Neuronal stem cell (in vitro differentiated cells): ENCODE measurements around the gene POLR3A.

ENCODE experiments used
- DNase-seq: peaks from one replicate; pipeline ENCODE4 v3.0.0-alpha.2; 2013; ENCODE audit warnings: low spot score
- H2AFZ ChIP-seq: one replicate; pipeline ENCODE4 v1.6.1; 2013; ENCODE audit warnings: mild to moderate bottlenecking, low read length, inconsistent platforms
- H2AK5ac ChIP-seq: 2 replicates; pipeline ENCODE4 v1.6.1; 2013; ENCODE audit warnings: low read depth, mild to moderate bottlenecking, inconsistent platforms, low read length, moderate library complexity, mixed read lengths
- H2BK120ac ChIP-seq: 2 replicates; pipeline ENCODE4 v1.6.1; 2013; ENCODE audit warnings: low read depth, mild to moderate bottlenecking, inconsistent platforms, low read length, moderate library complexity, mixed read lengths
- H2BK12ac ChIP-seq: one replicate; pipeline ENCODE4 v1.6.1; 2013; ENCODE audit warnings: low read length, inconsistent platforms
- H2BK15ac ChIP-seq: 2 replicates; pipeline ENCODE4 v1.6.1; 2013; ENCODE audit warnings: mild to moderate bottlenecking, low read length, inconsistent platforms, mixed read lengths
- H2BK5ac ChIP-seq: one replicate; pipeline ENCODE4 v1.6.1; 2013; ENCODE audit warnings: inconsistent platforms, mild to moderate bottlenecking, low read length, moderate library complexity
- H3K14ac ChIP-seq: one replicate; pipeline ENCODE4 v1.6.1; 2013; ENCODE audit warnings: low read length, inconsistent platforms
- H3K18ac ChIP-seq: 2 replicates; pipeline ENCODE4 v1.6.1; 2013; ENCODE audit warnings: low read length, inconsistent platforms
- H3K23ac ChIP-seq: 2 replicates; pipeline ENCODE4 v1.6.1; 2013; ENCODE audit warnings: low read depth, mild to moderate bottlenecking, mixed read lengths, low read length, inconsistent platforms; ENCODE audit not compliant: poor library complexity
- H3K27ac ChIP-seq: replicated peaks from 3 replicates; pipeline ENCODE4 v1.5.1; 2013; ENCODE audit warnings: low read length, inconsistent platforms
- H3K27me3 ChIP-seq, 3 experiments: 2 replicates each; pipeline ENCODE4 v1.6.1; 2013; ENCODE audit warnings: low read length in 3 of 3, mild to moderate bottlenecking in 2 of 3, inconsistent platforms in 1 of 3, low read depth in 1 of 3, mixed read lengths in 1 of 3, moderate library complexity in 1 of 3; ENCODE audit not compliant: control insufficient read depth in 3 of 3, insufficient read depth in 3 of 3
- H3K36me3 ChIP-seq, 2 donors: replicated peaks in 1 of 2; 2 replicates each; pipeline ENCODE4 v1.6.1; 2013; ENCODE audit warnings: low read length in 2 of 2; ENCODE audit not compliant: control insufficient read depth in 2 of 2, insufficient read depth in 2 of 2
- H3K4ac ChIP-seq: 2 replicates; pipeline ENCODE4 v1.6.1; 2013; ENCODE audit warnings: inconsistent platforms, mild to moderate bottlenecking, low read length, moderate library complexity
- H3K4me1 ChIP-seq, 2 donors: 1 replicate in 1 of 2; 2 replicates in 1 of 2; pipeline ENCODE4 v1.6.1; 2013; ENCODE audit warnings: low read length in 2 of 2, low read depth in 1 of 2; ENCODE audit not compliant: control insufficient read depth in 2 of 2, insufficient read depth in 1 of 2
- H3K4me2 ChIP-seq: one replicate; pipeline ENCODE4 v1.6.1; 2013; ENCODE audit warnings: mild to moderate bottlenecking, low read length, inconsistent platforms; ENCODE audit not compliant: insufficient read depth, poor library complexity, severe bottlenecking
- H3K4me3 ChIP-seq, 2 donors: 2 replicates each; pipeline ENCODE4 v1.5.1; 2013; ENCODE audit warnings: low read length in 2 of 2, mild to moderate bottlenecking in 2 of 2, inconsistent platforms in 1 of 2, moderate library complexity in 1 of 2
- H3K79me1 ChIP-seq: one replicate; pipeline ENCODE4 v1.6.1; 2013; ENCODE audit warnings: low read depth, mild to moderate bottlenecking, inconsistent platforms, low read length, moderate library complexity
- H3K9ac ChIP-seq: one replicate; pipeline ENCODE4 v1.6.1; 2013; ENCODE audit warnings: mild to moderate bottlenecking, low read depth, low read length, inconsistent platforms; ENCODE audit not compliant: poor library complexity
- H3K9me3 ChIP-seq, 2 donors: replicated peaks in 1 of 2; 2 replicates each; pipeline versions ENCODE3 to v1.6.1; 2013; ENCODE audit warnings: low read length in 2 of 2, mild to moderate bottlenecking in 2 of 2, inconsistent platforms in 1 of 2, low read depth in 1 of 2, mixed read lengths in 1 of 2, moderate library complexity in 1 of 2; ENCODE audit not compliant: control insufficient read depth in 2 of 2, insufficient read depth in 1 of 2
- H4K8ac ChIP-seq: one replicate; pipeline ENCODE4 v1.6.1; 2013; ENCODE audit warnings: low read depth, mild to moderate bottlenecking, inconsistent platforms, low read length, moderate library complexity
- H4K91ac ChIP-seq: one replicate; pipeline ENCODE4 v1.6.1; 2013; ENCODE audit warnings: low read length, low read depth, mild to moderate bottlenecking, inconsistent platforms; ENCODE audit not compliant: poor library complexity
- WGBS, 2 donors: extraction: QIAGEN DNeasy Blood & Tissue Kit; methylation state at CpG; one replicate each; pipeline ENCODE4 v1.1.7; 2013; ENCODE audit warnings: missing lambda C conversion rate in 2 of 2, mixed read lengths in 1 of 2; ENCODE audit not compliant: insufficient read length in 2 of 2, insufficient replicate concordance in 1 of 2; ENCODE audit errors: extremely low coverage in 2 of 2; 5-methylcytosine and 5-hydroxymethylcytosine counted together

Gene POLR3A

GRCh38 chr10:78028438-78029268 is 662 bp downstream of the POLR3A start:
- H3K9ac ChIP-seq, result peak overlapping the region; percentile 92
- H3K9me3 ChIP-seq, result no peaks in the 10 kb centered on the region
- no peak overlapping the region for H2BK5ac ChIP-seq
- DNase-seq, result peak; percentile 20
- H3K4ac ChIP-seq, result no peak overlapping the region
- peak overlapping the region; percentile 93 for H2AFZ ChIP-seq
- H3K36me3 ChIP-seq, result peaks cover 15 to 35% of the 10 kb centered on the region in 2 donors
- peak overlapping the region; percentile 94 for H3K4me3 ChIP-seq
- peak overlapping the region; percentile 20 for H3K23ac ChIP-seq
- no peak overlapping the region for H4K91ac ChIP-seq
- no peak overlapping the region for H2BK15ac ChIP-seq
- H3K27ac ChIP-seq, result no peak overlapping the region
- H3K4me1 ChIP-seq, result peaks cover 0 to 3% of the 10 kb centered on the region in 2 donors
- H3K18ac ChIP-seq, result no peak overlapping the region
- H3K4me2 ChIP-seq, result peak overlapping the region; percentile 98
- no peak overlapping the region for H4K8ac ChIP-seq
- no peak overlapping the region for H3K14ac ChIP-seq
- H2BK120ac ChIP-seq, result no peak overlapping the region
- no peak overlapping the region for H2BK12ac ChIP-seq
- peaks cover 6% of the 10 kb centered on the region for H3K79me1 ChIP-seq
- no peak overlapping the region for H2AK5ac ChIP-seq
- no CpG with 5 or more reads among the region's 36 CpGs for WGBS, 2 donors
- no peaks in the 10 kb centered on the region for H3K27me3 ChIP-seq

GRCh38 chr10:78025685-78026364 is 3.5 kb downstream of the POLR3A start:
- no peak overlapping the region for H2AFZ ChIP-seq
- H3K27ac ChIP-seq, result no peak overlapping the region
- peaks cover 6% of the 10 kb centered on the region for H3K79me1 ChIP-seq
- no peak overlapping the region for H4K8ac ChIP-seq
- no peak overlapping the region for H3K18ac ChIP-seq
- H3K4me1 ChIP-seq, result peaks cover 0 to 3% of the 10 kb centered on the region in 2 donors
- no peak overlapping the region for H3K14ac ChIP-seq
- no peak overlapping the region for H3K4me3 ChIP-seq
- no peak for DNase-seq
- H3K9me3 ChIP-seq, result no peaks in the 10 kb centered on the region
- H3K4me2 ChIP-seq, result no peak overlapping the region
- H2BK5ac ChIP-seq, result no peak overlapping the region
- no peak overlapping the region for H2AK5ac ChIP-seq
- H3K23ac ChIP-seq, result no peak overlapping the region
- H3K27me3 ChIP-seq, result no peaks in the 10 kb centered on the region
- no peak overlapping the region for H2BK15ac ChIP-seq
- no peak overlapping the region for H2BK120ac ChIP-seq
- no peak overlapping the region for H3K4ac ChIP-seq
- WGBS, 2 donors, result no CpG with 5 or more reads among the region's 8 CpGs
- no peak overlapping the region for H4K91ac ChIP-seq
- H2BK12ac ChIP-seq, result no peak overlapping the region
- H3K9ac ChIP-seq, result no peak overlapping the region
- H3K36me3 ChIP-seq, result peaks cover 28 to 63% of the 10 kb centered on the region in 2 donors

GRCh38 chr10:78023741-78024140 is 5.6 kb downstream of the POLR3A start:
- H2BK12ac ChIP-seq, result no peak overlapping the region
- H3K27me3 ChIP-seq, result no peaks in the 10 kb centered on the region
- no peak overlapping the region for H2AK5ac ChIP-seq
- no peak overlapping the region for H3K18ac ChIP-seq
- H2BK120ac ChIP-seq, result no peak overlapping the region
- no peak overlapping the region for H4K91ac ChIP-seq
- H2AFZ ChIP-seq, result no peak overlapping the region
- H3K4me2 ChIP-seq, result no peak overlapping the region
- peaks cover 37 to 82% of the 10 kb centered on the region in 2 donors for H3K36me3 ChIP-seq
- no peak overlapping the region for H3K4ac ChIP-seq
- H2BK5ac ChIP-seq, result no peak overlapping the region
- DNase-seq, result no peak
- H3K79me1 ChIP-seq, result peaks cover under 1% of the 10 kb centered on the region
- no peak overlapping the region for H3K27ac ChIP-seq
- no peak overlapping the region for H4K8ac ChIP-seq
- H3K4me3 ChIP-seq, result no peak overlapping the region
- H3K9ac ChIP-seq, result no peak overlapping the region
- no peak overlapping the region for H3K23ac ChIP-seq
- peaks cover 0 to 3% of the 10 kb centered on the region in 2 donors for H3K4me1 ChIP-seq
- H3K14ac ChIP-seq, result no peak overlapping the region
- H2BK15ac ChIP-seq, result no peak overlapping the region
- no peaks in the 10 kb centered on the region for H3K9me3 ChIP-seq
- WGBS, 2 donors, result no CpG with 5 or more reads among the region's 3 CpGs

GRCh38 chr10:78021201-78021600 is 8.1 kb downstream of the POLR3A start:
- no peaks in the 10 kb centered on the region for H3K4me1 ChIP-seq
- H4K91ac ChIP-seq, result no peak overlapping the region
- peaks cover 47 to 98% of the 10 kb centered on the region in 2 donors for H3K36me3 ChIP-seq
- no peak overlapping the region for H3K9ac ChIP-seq
- no peak overlapping the region for H3K4me2 ChIP-seq
- no peak overlapping the region for H2BK5ac ChIP-seq
- WGBS, 2 donors, result no CpG with 5 or more reads among the region's 2 CpGs
- H3K4ac ChIP-seq, result no peak overlapping the region
- DNase-seq, result no peak
- H3K79me1 ChIP-seq, result no peaks in the 10 kb centered on the region
- no peak overlapping the region for H3K27ac ChIP-seq
- H4K8ac ChIP-seq, result no peak overlapping the region
- H2BK15ac ChIP-seq, result no peak overlapping the region
- H2AK5ac ChIP-seq, result no peak overlapping the region
- H3K9me3 ChIP-seq, result no peaks in the 10 kb centered on the region
- H3K14ac ChIP-seq, result no peak overlapping the region
- no peak overlapping the region for H2BK120ac ChIP-seq
- no peak overlapping the region for H3K4me3 ChIP-seq
- H3K18ac ChIP-seq, result no peak overlapping the region
- H3K27me3 ChIP-seq, result no peaks in the 10 kb centered on the region
- H3K23ac ChIP-seq, result no peak overlapping the region
- no peak overlapping the region for H2AFZ ChIP-seq
- H2BK12ac ChIP-seq, result no peak overlapping the region
